ENCODE results near the gene PPP1R9A. TPM values are rescaled to one million over a fixed set of nuclear protein-coding genes. Genes with fewer than 3 reads are reported as not detected.

PPP1R9A gene
- polyA plus RNA-seq, 3 donors: not detected

DNA sequence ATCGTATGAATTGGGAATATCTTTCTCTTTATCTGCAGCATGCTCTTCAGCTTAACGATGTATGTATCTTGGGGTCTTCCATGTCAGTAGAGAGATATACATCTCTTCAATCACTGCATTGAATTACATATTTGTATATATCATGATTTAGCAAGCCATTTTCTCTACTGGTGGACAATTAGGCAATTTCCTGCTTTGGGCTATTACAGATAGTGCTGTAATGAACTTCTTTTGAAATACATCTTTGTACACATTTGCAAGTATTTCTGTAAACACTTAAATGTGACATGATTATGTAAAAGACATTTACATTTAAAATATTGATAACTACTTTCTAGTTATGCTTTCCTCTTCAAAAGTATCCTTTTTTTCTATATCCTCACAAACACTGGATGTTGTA is 199.0 kb downstream of the PPP1R9A start:
- Histone ChIP-seq H3K36me3 (replicated peaks in 1 of 2; ENCODE audit: control insufficient read depth in 1 of 2, insufficient read depth in 2 of 2, low read length in 2 of 2) (no peaks in the 10 kb centered on the region), H3K79me2 (ENCODE audit: insufficient read depth, low read length) (no peaks in the 10 kb centered on the region), H3K4me2 (replicated peaks; ENCODE audit: extremely low read depth, low read length, poor library complexity, severe bottlenecking) (no peak overlapping the region), H3K4me3 (replicated peaks in 1 of 3; ENCODE audit: low read depth in 2 of 3, low read length in 3 of 3) (no peak overlapping the region), H2AFZ (ENCODE audit: insufficient read depth, low read depth, low read length, poor library complexity, severe bottlenecking) (no peak overlapping the region), H3K27me3 (ENCODE audit: control insufficient read depth in 2 of 2, insufficient read depth in 2 of 2, low read length in 2 of 2) (no peaks in the 10 kb centered on the region), H4K20me1 (ENCODE audit: insufficient read depth, low read length) (no peaks in the 10 kb centered on the region), H3K9me3 (replicated peaks in 1 of 2; ENCODE audit: control insufficient read depth in 1 of 2, insufficient read depth in 1 of 2, low read length in 2 of 2) (no peaks in the 10 kb centered on the region), H3K4me1 (ENCODE audit: control insufficient read depth in 1 of 2, insufficient read depth in 2 of 2, low read length in 2 of 2) (no peaks in the 10 kb centered on the region), H3K9ac (ENCODE audit: insufficient read depth, low read length, poor library complexity, severe bottlenecking) (no peak overlapping the region), H3K27ac (ENCODE audit: low read depth in 1 of 2, low read length in 2 of 2) (no peak overlapping the region)
- Mint-ChIP-seq H3K36me3 (no peaks in the 10 kb centered on the region), H3K9me3 (peaks cover 0 to 9% (median 1%) of the 10 kb centered on the region in 7 donors), H3K4me3 (no peak overlapping the region), H3K27ac (peak overlapping the region in 3 of 7 donors; percentile 23 to 89 (median 81)), H3K27me3 (ENCODE audit: low read depth in 3 of 3) (peaks cover 0 to 2% (median under 1%) of the 10 kb centered on the region in 3 donors), H3K4me1 (peaks cover 18% of the 10 kb centered on the region)
- intact Hi-C loops (cut with micrococcal nuclease): no loop called here
- WGBS (ENCODE audit: insufficient coverage): no CpG with 5 or more reads among the region's 2 CpGs
- peak in 1 of 3 donors; percentile 18 for DNase-seq
- no peak for TF ChIP-seq CTCF (IDR thresholded peaks at IDR 0.05)

DNA sequence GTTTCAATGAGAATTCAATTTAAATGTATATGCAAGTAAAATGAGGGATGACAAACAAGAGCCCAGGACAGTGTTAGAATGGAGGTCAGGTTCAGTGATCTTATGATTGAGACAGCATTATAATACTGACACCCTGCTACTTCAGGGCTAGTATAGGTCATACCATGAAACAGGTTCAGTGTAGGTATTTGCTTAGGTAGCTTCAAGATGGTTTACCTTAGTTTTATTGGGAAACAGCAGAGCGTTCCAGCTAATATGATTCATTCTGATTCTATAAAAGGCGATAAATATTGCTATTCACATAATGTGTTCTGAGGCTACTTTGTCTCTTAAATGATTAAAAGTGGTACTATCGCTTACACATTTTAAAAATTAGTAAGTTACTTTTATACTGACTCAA is 203.3 kb downstream of the PPP1R9A start:
- H3K27me3 Mint-ChIP-seq (ENCODE audit: low read depth in 3 of 3): peaks cover 0 to 3% (median 0%) of the 10 kb centered on the region in 3 donors
- Histone ChIP-seq H3K27ac (ENCODE audit: low read depth in 1 of 2, low read length in 2 of 2) (no peak overlapping the region), H3K4me2 (replicated peaks; ENCODE audit: extremely low read depth, low read length, poor library complexity, severe bottlenecking) (no peak overlapping the region), H3K9me3 (replicated peaks in 1 of 2; ENCODE audit: control insufficient read depth in 1 of 2, insufficient read depth in 1 of 2, low read length in 2 of 2) (no peaks in the 10 kb centered on the region), H4K20me1 (ENCODE audit: insufficient read depth, low read length) (no peaks in the 10 kb centered on the region), H3K27me3 (ENCODE audit: control insufficient read depth in 2 of 2, insufficient read depth in 2 of 2, low read length in 2 of 2) (no peaks in the 10 kb centered on the region), H3K9ac (ENCODE audit: insufficient read depth, low read length, poor library complexity, severe bottlenecking) (no peak overlapping the region), H3K79me2 (ENCODE audit: insufficient read depth, low read length) (no peaks in the 10 kb centered on the region), H2AFZ (ENCODE audit: insufficient read depth, low read depth, low read length, poor library complexity, severe bottlenecking) (no peak overlapping the region), H3K4me3 (replicated peaks in 1 of 3; ENCODE audit: low read depth in 2 of 3, low read length in 3 of 3) (no peak overlapping the region), H3K36me3 (replicated peaks in 1 of 2; ENCODE audit: control insufficient read depth in 1 of 2, insufficient read depth in 2 of 2, low read length in 2 of 2) (no peaks in the 10 kb centered on the region), H3K4me1 (ENCODE audit: control insufficient read depth in 1 of 2, insufficient read depth in 2 of 2, low read length in 2 of 2) (no peaks in the 10 kb centered on the region)
- no CpG with 5 or more reads among the region's 3 CpGs for WGBS (ENCODE audit: insufficient coverage)
- H3K27ac Mint-ChIP-seq: no peak overlapping the region
- H3K4me1 Mint-ChIP-seq: peaks cover 15% of the 10 kb centered on the region
- DNase-seq: no peak
- H3K9me3 Mint-ChIP-seq: peaks cover 0 to 8% (median 2%) of the 10 kb centered on the region in 7 donors
- H3K4me3 Mint-ChIP-seq: no peak overlapping the region
- no peak for TF ChIP-seq CTCF (IDR thresholded peaks at IDR 0.05)
- intact Hi-C loops (cut with micrococcal nuclease): no loop called here
- no peaks in the 10 kb centered on the region for H3K36me3 Mint-ChIP-seq
